HG03521 (cell line): ENCODE results near the gene GAN.
"Not testable (repeated sequence)": the region's sequence is repeated elsewhere in the genome, so short reads cannot be mapped to it uniquely, and the experiment has no call there.

Experiments used
- ATAC-seq: cut with Tn5 transposase; IDR thresholded peaks from one replicate; pipeline ENCODE4 v1.9.1; 2021; ENCODE audit warnings: mild to moderate bottlenecking, moderate library complexity; ENCODE audit not compliant: unreplicated experiment

The GAN gene

DNA sequence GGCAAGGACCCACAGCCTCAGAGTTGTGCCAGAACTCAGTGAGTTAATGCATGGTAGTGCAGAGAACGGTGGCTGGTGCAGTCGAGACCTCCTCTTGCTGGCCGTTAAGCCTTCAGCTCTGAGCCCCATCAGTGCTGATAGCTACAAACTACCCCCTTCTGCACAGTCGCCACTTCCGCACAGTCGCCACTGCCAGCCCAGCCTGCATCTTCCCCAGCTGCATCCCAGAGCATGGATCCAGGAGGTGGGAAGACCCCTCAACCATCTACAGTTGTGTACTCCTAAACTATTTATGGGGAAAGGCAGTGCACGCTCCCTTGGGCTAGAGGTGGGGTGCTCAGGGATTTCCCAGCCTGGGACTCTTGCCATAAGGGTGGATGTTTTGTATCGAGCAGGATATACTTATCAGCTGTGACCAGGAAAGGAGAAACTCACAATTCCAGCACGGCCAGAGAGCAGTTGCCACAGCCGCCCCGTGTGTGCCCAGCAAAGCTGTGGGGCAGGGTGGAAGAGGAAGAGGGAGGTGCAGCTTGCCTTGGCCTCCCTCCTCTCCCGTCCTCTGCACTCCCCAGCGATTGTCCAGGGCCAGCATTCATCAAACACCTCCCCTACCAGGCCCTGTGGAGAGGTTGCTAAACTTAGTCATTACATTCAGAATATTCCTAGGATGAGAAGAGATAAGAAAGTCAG lies 80.3 kb downstream of the GAN start:
- ATAC-seq = no peak

DNA sequence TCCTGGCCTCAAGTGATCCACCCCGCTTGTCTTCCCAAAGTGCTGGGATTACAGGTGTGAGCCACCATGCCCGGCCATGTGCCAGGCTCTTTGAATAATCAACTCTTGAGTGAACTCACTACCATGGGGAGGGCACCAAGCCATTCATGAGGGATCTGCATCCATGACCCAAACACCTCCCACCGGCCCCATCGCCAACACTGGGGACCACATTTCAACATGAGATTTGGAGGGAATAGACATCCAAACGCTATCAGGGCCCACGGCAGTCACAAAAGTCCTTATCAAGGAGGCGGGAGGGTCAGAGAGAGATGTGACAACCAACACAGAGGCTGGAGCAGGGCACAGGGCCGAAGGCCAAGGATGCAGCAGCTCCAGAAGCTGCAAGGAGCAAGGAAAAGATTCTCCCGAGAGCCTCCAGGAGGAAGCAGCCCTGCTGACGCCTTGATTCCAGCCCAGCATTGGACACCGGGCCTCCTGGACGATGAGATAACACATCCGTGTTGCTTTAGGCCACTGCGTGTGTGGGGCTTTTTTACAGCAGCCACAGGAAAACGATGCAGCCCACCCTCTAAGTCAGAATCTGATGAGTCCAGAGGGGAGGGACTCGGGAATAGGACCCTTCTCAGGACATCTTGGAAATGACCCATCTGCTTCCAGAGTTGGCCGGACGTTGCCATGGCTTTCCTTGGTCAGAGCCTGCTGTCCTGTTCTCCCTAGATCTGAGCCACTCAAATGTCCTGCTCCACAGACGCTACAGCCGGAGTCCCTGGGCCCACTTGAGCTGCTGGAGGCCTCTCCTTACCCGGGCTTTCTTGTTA lies 82.5 kb downstream of the GAN start:
- no peak for ATAC-seq

DNA sequence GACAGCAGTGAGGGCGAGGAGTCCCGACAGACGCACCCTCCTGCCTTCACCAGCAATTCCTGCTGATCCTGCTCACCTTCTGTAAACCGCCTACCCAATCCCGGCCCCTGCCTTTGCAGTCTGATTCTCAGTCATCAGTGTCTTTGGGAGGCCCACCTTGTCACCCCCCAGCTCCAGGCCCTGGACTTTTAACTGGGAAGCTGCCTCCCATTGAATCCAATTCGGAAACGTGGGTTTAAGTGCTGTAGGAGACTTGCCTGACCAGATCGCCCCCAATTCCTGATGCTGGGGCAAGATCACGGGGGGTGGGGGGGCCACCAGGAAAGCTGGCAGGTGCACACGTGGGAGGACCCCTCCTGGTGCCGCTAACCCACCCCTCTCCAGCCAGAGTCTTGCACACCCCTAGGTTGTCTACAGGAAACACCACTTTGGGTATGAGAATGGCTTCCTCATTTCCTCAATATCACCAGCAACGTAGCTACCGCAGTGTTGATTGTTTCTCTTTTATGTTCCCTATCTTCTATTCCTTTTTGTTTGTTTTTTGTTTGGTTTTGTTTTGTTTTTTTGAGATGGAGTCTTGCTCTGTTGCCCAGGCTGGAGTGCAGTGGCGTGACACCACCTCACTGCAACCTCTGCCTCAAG lies 83.2 kb downstream of the GAN start:
- ATAC-seq = no peak

DNA sequence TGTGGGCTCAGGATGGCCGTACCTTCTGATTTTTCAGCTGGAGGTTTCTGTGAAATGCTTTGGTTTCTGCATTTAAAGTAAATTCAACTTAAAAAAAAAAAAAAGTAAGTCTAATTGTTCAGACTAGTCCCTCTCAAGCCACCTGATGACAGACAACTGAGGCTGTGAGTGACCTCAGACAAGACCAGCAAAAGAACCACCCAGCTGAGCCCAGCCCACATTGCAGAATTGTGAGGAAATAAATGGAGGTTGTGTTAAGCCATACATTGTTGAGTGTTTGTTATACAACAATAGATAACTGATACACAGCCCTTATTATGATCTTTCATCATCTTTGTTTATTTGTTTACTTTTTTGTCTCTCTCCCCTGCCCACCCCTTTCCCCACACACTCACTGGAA lies 85.1 kb downstream of the GAN start:
- no peak for ATAC-seq

DNA sequence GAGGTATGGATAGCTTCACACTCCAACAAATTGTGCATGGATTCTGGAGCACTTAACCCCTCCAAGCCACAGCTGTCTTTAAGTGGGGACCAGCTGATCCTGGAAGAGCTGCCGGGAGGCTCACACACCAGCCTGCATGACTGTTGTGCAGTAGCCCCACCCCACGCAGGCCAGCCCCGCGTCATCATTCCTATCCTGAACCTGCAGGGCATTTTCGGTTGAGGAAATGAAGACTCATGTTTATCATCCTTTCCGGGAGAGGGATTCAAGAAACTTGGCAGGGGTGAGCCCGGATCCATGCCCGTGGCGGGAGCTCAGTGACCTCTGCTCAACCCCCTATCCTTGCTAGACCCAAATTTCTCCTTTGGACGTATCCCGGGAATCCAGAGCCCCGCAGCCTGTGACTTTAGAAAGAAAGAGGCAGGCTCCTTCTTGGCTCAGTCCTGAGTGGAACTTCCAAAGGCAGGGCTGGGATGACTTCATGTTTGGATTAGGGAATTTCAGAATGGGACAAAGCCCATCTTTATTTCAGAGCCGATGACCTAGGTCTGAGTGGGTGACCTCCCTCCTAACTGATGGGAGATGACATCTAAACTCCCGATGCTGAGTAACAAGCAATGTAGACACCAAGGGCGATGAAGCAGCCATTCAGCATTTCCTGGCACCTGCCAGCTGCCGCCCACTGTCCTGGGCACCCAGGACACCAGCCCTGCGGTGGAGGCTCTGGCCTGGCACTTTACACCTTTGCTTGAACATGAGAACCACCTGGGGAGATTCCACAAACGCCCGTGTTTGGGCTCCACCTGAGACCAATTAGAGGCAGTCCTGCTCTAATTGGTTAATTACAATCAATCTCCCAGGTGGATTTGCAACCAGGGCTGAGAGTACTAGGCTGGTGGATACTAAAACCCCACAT lies 86.5 kb downstream of the GAN start:
- no peak for ATAC-seq

DNA sequence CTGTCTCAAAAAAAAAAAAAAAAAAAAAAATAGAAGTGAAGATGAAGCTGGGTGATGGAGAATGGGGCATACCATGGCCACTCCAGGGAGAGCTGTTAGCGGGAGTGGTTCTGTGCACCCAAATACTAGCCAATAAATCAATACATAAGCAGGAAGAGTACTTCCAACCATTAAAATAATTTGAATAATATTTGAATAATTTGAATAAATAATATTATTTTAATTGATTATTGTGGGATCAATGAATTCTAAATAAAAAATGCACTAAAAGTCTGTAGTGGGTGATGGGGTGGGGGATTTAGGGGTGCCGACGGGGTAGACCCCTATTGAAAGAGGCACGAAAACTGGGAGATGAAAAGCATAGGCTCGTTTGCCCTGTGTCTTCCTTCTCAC lies 88.4 kb downstream of the GAN start:
- no peak for ATAC-seq

DNA sequence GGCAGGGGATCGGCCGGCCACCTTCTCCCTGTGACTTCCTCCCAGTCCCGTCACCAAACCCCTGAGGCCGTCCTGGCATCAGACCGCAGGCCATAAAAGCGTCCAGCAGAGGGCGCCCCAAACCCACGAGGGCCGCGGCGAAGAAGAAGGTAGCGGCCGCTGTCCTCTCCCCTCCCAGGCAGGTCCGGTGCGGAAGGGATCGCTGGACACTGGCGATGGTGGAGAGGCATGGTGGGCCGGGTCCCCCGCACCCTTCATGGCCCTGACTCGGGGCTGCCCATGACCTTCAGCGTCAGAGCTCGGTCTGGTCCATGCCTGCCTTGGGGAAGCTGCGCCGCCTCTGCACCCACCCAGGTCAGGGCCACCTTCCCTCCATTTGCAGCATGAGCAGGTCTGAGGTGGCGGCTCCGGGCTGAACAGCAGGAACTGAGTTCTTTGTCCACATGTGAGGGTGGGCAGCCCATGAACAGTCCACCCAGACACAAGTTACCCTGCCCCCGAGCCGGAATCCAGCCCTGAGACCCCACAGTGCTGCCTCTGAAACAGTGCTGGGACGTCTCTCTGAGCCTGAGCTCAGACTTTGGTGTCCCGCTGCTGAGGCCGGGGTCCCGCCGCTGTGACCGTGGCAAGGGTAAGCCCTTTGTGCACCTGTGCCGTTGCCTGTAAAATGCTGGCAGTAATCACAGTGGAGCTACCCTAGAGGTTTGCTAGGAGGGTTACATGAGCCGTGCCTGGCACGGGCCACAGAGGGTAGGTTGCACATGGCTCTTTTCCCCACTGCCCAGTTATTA lies 89.0 kb downstream of the GAN start:
- ATAC-seq = peak; percentile 81

DNA sequence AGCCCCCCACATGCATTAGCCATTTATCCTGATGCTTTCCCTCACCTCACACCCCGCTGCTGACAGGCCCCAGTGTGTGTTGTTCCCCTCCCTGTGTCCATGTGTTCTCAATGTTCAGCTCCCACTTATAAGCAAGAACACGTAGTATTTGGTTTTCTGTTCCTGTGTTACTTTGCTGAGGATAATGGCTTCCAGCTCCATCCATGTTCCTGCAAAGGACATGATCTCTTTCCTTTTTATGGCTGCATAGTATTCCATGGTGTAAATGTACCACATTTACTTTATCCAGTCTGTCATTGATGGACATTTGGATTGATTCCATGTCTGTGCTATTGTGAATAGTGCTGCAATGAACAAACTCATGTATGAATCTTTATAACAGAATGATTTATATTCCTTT lies 90.2 kb downstream of the GAN start:
- not testable (repeated sequence) for ATAC-seq

DNA sequence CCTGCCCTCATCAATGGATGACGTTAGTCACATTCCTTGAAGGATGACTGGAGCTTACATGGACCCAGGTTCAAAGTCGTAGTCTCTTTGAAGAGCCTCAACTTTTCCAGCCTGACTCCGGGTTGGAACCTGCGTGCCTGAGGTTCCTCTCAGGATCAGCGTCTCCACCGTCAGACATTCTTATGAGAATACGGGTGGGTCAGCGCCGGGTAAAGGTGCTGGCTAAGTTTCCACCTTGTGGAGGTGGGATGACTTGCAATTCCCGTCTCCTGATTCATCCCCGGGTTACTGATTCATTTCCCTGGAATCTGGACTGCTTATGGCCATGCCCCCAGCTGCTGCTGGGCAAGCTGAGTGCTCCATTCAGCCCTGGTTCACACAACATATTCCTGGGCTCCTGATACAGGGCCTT lies 90.9 kb downstream of the GAN start:
- no peak for ATAC-seq

DNA sequence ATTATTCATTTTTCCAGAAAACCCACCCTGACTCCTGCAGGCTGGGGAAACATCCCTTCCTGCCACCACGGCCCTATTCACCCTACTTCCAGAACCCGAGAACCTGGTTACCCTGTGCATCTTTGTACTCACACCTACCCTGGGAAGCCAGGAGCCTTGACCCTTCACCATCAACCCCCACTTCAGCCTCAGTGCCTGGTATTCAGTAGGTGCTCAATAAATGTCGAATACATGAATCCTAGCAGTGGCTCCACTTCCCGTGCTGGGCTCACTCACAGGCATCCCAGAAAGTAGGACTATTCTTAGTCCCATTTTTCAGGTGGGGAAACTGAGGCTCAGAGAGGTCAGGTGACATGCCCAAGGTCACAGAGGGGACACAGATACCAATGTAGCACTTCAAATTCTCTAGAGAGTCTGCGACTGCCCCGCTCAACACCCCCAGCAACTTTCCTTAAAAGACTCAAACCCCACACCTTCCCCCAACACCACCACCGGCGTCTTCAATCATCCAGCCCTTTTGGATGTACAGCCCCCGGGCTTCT lies 93.7 kb downstream of the GAN start:
- no peak for ATAC-seq

DNA sequence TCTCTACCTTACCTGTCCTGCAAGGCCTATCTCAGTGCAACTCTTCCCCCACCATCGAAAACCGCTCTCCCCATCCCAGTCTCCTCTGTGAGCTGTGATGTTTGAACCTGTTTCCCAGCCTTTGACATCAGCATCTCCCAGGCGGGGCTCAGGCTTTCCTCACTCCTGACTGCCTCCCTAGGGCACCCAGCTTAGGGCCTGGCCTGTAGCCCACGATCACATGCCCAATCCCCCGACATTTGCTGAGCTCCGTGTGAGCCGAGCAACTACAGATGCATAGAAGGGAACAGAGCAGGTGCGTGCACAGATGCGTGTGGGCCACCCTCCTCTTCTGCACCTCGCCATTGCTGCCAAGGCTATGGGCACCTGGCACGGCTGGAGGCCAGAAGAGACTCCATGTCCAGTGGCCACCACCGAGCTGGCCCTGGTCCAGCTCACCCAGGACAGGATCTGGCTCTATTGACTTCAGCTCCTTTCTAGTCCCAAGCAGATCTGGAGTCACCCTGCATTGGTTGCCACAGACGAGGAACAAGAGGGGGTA lies 94.3 kb downstream of the GAN start:
- ATAC-seq = no peak

DNA sequence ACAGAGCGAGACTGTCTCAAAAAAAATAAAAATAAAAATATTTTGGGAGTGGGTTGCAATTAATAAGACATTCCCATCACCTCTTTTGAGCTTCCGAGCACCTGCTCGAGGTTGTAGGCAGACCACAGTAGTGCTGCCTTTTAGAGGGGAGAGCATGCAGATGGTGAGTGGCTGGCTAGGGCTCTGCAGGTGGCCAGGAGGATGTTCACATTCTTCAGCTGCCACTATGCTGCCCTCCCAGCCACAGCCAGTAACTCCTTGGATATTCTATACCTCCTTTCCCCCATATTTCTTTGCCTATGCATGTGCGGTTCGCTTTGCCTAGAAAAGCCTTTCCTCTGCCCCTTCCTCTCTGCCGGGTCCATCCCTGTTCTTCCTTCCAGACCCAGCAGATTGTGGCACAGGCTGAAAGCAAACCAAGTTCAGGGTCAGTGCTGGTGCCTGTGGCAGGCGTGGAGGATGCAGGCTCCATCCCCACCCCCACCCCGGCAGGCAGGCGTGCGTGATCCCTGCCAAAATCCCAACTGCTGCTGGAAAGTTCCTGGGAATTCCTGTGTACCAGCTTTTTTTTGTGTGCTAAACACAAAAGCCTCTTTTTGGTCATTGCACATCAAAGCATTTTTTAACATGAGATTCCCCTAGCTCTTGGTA lies 96.0 kb downstream of the GAN start:
- ATAC-seq = no peak

DNA sequence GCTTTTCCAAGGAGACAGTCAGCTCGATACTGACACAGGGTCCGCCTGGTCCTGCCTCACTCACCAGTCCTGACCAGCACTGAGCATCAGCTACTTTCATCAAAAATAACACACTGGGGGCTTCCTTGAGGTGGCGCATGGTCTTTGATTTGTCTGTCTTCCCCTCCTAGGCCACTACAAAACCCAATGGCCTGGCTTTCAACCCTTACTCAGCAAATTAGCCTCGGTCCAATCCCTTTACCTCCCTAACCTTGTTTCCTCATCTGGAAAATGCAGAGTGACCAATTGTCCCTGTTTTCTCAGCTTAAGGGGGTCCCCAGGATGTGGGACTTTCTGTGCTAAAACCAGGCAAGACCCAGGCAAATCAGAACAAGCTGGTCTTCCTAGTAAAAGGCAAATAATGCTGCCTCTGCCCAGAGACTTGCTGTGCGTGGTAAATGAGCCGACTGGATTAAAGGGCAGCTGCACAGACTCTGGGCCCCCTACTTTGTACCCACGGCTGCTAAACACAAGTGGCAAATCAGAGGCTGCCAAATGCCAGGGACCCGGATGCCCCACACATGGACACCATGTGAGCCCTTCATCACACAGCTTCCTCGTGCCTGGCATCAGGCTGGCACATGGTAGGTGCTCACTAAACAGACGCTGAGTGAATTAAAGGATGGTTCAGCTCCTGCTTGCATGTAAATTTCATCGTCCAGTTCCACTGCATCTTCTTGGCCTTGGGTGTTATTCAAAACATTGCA lies 98.7 kb downstream of the GAN start:
- no peak for ATAC-seq

DNA sequence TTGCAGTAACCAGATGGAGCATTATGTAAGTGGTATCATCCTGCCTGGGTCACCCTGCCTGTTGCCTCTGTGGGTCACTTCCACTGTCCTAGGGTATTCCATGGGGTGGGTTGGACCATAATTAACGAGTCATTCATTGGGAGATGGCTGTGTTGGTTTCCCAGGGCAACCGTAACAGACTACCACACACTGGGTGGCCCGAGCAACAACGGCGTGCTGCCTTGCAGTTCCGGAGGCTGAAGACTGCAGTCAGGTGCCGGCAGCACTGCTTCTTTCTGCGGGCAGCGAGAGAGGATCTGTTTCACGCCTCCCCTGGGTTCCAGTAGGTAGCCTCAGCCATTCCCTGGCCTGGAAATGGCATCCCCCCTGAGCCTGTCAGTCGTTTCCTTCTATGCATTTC lies 101.0 kb downstream of the GAN start:
- no peak for ATAC-seq

DNA sequence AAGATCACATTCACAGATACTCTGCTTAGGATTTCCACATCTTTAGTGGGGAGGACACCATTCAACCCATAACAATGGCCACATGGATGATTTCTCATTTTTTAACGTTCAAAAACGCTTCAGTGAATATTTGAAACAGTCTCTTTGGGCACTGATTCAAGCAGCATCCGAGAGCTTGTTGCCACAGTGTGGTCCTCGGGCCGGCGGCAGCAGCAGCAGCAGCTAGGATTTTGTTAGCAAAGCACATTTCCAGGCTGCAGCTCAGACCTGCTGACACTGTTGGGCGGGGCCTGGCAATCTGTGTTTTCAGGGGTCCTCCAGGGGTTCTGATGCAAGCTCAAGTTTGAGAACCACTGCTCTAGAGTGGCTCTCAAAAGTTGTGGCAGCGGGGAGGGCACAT lies 102.0 kb downstream of the GAN start:
- no peak for ATAC-seq

DNA sequence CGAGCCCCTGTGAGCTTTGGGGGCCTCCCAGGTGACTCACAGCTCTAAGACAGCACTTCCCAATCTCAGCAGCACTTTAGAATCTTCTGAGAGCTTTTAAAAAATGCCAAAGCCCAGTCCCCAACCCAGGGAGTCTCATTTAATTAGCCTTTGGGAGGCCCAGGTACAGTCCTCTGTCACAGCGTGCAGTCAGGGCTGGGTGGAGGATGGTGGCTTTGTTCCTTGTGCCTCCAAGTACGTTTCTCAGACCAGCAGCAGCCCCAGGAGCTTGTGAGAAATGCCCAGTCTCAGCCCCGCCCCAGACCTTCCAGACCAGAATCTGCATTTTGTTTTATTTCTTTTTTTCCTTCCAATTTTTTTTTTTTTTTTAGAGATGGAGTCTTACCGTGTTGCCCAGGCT lies 102.4 kb downstream of the GAN start:
- no peak for ATAC-seq

DNA sequence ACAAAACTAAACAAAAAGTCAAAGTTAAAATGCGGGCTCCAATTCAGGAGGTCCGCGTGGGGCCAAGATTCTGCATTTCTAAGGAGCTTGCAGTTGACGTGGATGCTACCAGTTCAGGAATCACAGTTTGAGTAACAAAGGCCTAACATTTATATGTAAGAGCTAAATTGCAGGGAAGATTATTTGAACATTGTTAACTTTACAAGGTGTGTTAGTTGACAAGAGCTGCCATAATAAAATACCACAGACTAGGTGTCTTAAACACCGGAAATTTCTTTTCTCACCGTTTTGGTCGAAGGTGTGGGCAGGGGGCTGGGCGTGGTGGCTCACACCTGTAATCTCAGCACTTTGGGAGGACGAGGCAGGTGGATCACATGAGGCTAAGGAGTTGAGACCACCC lies 105.0 kb downstream of the GAN start:
- ATAC-seq = no peak

DNA sequence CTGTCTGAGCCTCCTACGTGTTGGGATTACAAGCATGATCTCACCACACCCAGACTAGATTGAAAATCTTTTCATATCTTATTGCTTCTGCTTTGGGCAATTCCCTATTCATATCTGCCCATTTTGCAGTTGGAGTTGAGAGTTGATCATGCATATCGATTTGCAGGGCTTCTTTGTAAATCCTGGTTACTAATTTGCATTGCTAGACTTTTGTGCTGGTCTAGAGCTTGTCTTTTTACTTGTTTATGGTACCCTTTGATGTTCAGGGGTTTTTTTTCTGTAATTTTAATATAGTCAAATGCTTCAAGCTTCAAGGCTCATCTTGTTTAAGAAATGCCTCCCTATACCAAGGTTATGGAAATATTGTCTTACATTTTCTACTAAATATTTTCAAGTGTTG lies 106.4 kb downstream of the GAN start:
- no peak for ATAC-seq

DNA sequence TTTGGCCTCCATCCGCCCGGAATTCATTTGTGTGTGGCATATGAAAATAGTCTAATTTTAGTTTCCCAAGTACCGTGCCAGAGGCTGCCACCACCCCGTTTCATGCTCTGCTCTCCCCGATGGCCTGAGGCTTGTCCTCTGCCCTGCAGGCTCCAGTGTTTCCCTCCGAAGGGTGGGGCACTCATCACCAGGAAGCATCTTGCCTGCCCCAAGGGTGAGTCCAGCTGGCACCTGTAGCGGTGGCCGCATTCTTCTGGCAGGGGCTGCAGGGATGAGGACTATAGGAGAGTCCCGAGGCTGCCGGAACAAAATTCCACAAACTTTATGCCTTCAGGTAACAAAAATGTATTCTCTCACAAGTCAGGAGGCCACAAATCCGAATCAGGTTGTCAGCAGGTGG lies 106.8 kb downstream of the GAN start:
- ATAC-seq = no peak
